Peyer's patch (tissue), 4 donors: Measurements from ENCODE around the gene SCYGR2.

Experiments
- POLR2A ChIP-seq, 2 donors: fragments of 450-650 bp; IDR thresholded peaks; one replicate each; pipeline ENCODE4 v1.5.1; 2017; ENCODE audit warnings: antibody characterized with exemption in 2 of 2, mild to moderate bottlenecking in 2 of 2, moderate library complexity in 2 of 2
- TF ChIP-seq, protein P1 (sequence below), 6 experiments: fragments of 450-650 bp in 4 of 6; fragments of 200-600 bp in 2 of 6; sonication (generic) in 1 of 6; IDR thresholded peaks; one replicate each; pipeline ENCODE4 v1.5.1; 2017 to 2019; ENCODE audit warnings: antibody characterized with exemption in 6 of 6, mild to moderate bottlenecking in 3 of 6, moderate library complexity in 1 of 6

DNA sequence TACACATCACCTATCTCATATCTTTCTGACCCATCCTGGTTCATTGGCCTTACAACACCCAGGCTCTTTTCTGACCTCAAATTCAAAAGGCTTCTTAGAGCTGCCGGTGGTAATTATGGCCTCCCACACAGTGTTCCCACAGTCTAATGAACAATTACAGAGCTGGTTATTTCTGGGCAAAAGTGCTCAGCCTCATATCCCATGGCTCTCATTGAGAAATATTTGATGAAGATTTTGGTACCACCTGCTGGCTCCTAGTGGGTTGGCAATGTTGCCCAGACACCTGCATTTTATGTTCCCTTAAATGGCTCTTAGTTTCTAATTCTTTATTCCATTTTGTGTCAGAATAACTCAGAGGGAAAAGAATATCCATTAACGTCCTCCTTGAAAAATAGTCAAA is 20.1 kb upstream of the SCYGR2 start:
- TF ChIP-seq, protein P1, sequence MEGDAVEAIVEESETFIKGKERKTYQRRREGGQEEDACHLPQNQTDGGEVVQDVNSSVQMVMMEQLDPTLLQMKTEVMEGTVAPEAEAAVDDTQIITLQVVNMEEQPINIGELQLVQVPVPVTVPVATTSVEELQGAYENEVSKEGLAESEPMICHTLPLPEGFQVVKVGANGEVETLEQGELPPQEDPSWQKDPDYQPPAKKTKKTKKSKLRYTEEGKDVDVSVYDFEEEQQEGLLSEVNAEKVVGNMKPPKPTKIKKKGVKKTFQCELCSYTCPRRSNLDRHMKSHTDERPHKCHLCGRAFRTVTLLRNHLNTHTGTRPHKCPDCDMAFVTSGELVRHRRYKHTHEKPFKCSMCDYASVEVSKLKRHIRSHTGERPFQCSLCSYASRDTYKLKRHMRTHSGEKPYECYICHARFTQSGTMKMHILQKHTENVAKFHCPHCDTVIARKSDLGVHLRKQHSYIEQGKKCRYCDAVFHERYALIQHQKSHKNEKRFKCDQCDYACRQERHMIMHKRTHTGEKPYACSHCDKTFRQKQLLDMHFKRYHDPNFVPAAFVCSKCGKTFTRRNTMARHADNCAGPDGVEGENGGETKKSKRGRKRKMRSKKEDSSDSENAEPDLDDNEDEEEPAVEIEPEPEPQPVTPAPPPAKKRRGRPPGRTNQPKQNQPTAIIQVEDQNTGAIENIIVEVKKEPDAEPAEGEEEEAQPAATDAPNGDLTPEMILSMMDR (IDR thresholded peaks at IDR 0.05): no peak
- no peak for TF ChIP-seq POLR2A (IDR thresholded peaks at IDR 0.05)
